Esophagus mucosa (tissue), 1 donor: Measurements from ENCODE around the gene MSX2. TPM values are rescaled to one million over a fixed set of nuclear protein-coding genes. Genes with fewer than 3 reads are reported as not detected.

Experiments
- ATAC-seq: fragments of 200-7000 bp; cut with Tn5 transposase; one replicate; pipeline ENCODE4 v1.9.1; 2020
- total RNA-seq: library from RNA; stranded (reverse); gene quantifications from one replicate; pipeline ENCODE4 v1.2.4, GENCODE V29; 2023
- donor health status: DM: yes; HTN: yes; CAD: no.

The MSX2 gene
- total RNA-seq, 1 donor from 2014 or later = 1.3 TPM

- ATAC-seq = no peak
These were observed 52.7 kb downstream of the MSX2 start for GRCh38 chr5:174777111-174777510.

- no peak for ATAC-seq
These were observed 53.2 kb downstream of the MSX2 start for GRCh38 chr5:174777583-174777982.
